Limb (tissue), 2 donors: Measurements from ENCODE around the gene NAT14.

Experiments used
- DNase-seq, 2 donors: peaks; one replicate each; pipeline ENCODE4 v3.0.0-alpha.2; 2016; ENCODE audit errors: extremely low spot score in 2 of 2

NAT14 gene

GRCh38 chr19:55535173-55535964 lies 50.4 kb downstream of the NAT14 start:
- no peak for DNase-seq

GRCh38 chr19:55535965-55536350 lies 51.0 kb downstream of the NAT14 start:
- no peak for DNase-seq

GRCh38 chr19:55536366-55536765 lies 51.4 kb downstream of the NAT14 start:
- no peak for DNase-seq
